Esophagus mucosa (tissue), 1 donor: Measurements from ENCODE around the gene SETX. TPM values are rescaled to one million over a fixed set of nuclear protein-coding genes. Genes with fewer than 3 reads are reported as not detected.

Experiments used
- ATAC-seq: fragments of 200-7000 bp; cut with Tn5 transposase; one replicate; pipeline ENCODE4 v1.9.1; 2020
- total RNA-seq: library from RNA; stranded (reverse); gene quantifications from one replicate; pipeline ENCODE4 v1.2.4, GENCODE V29; 2023
- donor health status: DM: yes; HTN: yes; CAD: no.

Gene SETX
- total RNA-seq, 1 donor from 2014 or later: 19.1 TPM

- ATAC-seq: no peak
Measured at GRCh38 chr9:132357764-132358163, 3.0 kb upstream of the SETX start.

- ATAC-seq: no peak
Measured at GRCh38 chr9:132356324-132356924, 1.6 kb upstream of the SETX start.

GRCh38 chr9:132351404-132352045, 3.3 kb downstream of the SETX start:
- no peak for ATAC-seq

GRCh38 chr9:132350861-132351315, 3.9 kb downstream of the SETX start:
- ATAC-seq: no peak

GRCh38 chr9:132348676-132349075, 6.1 kb downstream of the SETX start:
- no peak for ATAC-seq

GRCh38 chr9:132346177-132346576, 8.6 kb downstream of the SETX start:
- no peak for ATAC-seq

GRCh38 chr9:132341177-132341840, 13.5 kb downstream of the SETX start:
- ATAC-seq: peak; percentile 75

- ATAC-seq: no peak
Measured at GRCh38 chr9:132334364-132334763, 20.4 kb downstream of the SETX start.

GRCh38 chr9:132333556-132333955, 21.2 kb downstream of the SETX start:
- ATAC-seq: no peak

GRCh38 chr9:132328580-132328979, 26.2 kb downstream of the SETX start:
- no peak for ATAC-seq

GRCh38 chr9:132327537-132327936, 27.2 kb downstream of the SETX start:
- ATAC-seq: no peak

GRCh38 chr9:132324425-132324824, 30.4 kb downstream of the SETX start:
- ATAC-seq: no peak

GRCh38 chr9:132319421-132320110, 35.2 kb downstream of the SETX start:
- no peak for ATAC-seq

- no peak for ATAC-seq
Measured at GRCh38 chr9:132312873-132313272, 41.9 kb downstream of the SETX start.

- ATAC-seq: no peak
Measured at GRCh38 chr9:132312426-132312825, 42.4 kb downstream of the SETX start.

GRCh38 chr9:132311978-132312377, 42.8 kb downstream of the SETX start:
- no peak for ATAC-seq

GRCh38 chr9:132309056-132309455, 45.7 kb downstream of the SETX start:
- ATAC-seq: no peak

GRCh38 chr9:132301521-132301920, 53.3 kb downstream of the SETX start:
- ATAC-seq: no peak

GRCh38 chr9:132299221-132299620, 55.6 kb downstream of the SETX start:
- ATAC-seq: no peak

GRCh38 chr9:132295181-132295580, 59.6 kb downstream of the SETX start:
- ATAC-seq: no peak

GRCh38 chr9:132293145-132293721, 61.6 kb downstream of the SETX start:
- ATAC-seq: no peak

GRCh38 chr9:132288966-132289365, 65.8 kb downstream of the SETX start:
- no peak for ATAC-seq

- ATAC-seq: no peak
Measured at GRCh38 chr9:132288361-132288760, 66.4 kb downstream of the SETX start.
